ENCODE results near the gene SRA1.

GRCh38 chr5:140573683-140574082 lies 16.4 kb upstream of the SRA1 start:
- TF ChIP-seq CTCF (IDR thresholded peaks at IDR 0.05; ENCODE audit: low read length) = no peak
- TF ChIP-seq EZH2 (IDR thresholded peaks at IDR 0.05; ENCODE audit: borderline replicate concordance, low read length) = no peak

All from OCI-LY1 (cell line).